Hematopoietic multipotent progenitor cell treated with erythropoietin and hydrocortisone succinate and interleukin-3 and kit ligand, for 15 days (in vitro differentiated cells): ENCODE data around the gene SLC22A23.
A peak's percentile ranks its signal among the peaks of the same experiment; 100 is the strongest.
"Not testable (repeated sequence)": the region's sequence is repeated elsewhere in the genome, so short reads cannot be mapped to it uniquely, and the experiment has no call there.

Experiments
- DNase-seq: peaks from one replicate; pipeline ENCODE4 v3.0.0-alpha.2; 2015; ENCODE audit warnings: low spot score

SLC22A23 gene

DNA sequence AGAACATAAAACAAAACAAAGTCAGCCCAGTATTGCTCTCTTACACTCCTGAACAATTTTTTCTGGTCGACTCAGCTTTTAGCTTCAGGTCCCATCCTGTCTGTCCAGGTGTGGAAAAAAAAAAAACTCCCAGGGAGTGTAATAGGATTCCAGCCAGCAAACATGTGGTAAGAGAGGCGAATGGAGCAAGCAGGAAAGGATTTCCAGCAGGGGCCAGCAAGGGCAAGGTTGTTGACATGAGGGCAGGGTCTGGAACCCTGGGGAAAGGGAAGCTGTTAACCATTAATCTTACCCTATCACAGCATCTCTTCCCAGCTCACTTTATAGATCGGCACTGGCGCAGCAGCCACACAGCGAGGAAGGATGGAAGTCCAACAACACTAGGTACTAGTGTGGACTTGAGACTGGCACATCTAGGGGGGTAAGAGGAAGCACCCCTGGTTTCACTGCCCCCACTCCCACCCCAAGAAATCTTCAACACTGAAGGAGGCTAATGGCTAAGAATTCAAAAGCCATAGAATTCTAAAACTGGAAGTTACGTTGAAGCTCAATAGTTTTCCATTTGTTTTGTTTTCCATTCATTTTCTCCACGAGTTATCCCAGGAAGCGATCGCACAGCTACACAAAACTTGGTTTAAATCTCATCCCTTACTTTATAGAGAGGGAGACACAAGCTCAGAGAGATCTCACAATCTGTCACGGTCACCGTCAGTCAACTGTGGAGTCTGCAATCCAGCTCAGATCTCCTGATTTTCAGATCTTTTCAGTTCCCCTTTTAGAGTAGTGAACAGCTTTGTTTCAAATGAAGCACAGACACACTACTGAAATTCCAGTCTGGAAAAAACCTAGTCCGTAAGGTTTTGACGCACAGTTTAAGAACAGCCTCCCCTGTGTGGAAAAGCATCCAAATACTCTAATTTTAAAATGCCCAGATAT lies 53.3 kb downstream of the SLC22A23 start:
- no peak for DNase-seq

DNA sequence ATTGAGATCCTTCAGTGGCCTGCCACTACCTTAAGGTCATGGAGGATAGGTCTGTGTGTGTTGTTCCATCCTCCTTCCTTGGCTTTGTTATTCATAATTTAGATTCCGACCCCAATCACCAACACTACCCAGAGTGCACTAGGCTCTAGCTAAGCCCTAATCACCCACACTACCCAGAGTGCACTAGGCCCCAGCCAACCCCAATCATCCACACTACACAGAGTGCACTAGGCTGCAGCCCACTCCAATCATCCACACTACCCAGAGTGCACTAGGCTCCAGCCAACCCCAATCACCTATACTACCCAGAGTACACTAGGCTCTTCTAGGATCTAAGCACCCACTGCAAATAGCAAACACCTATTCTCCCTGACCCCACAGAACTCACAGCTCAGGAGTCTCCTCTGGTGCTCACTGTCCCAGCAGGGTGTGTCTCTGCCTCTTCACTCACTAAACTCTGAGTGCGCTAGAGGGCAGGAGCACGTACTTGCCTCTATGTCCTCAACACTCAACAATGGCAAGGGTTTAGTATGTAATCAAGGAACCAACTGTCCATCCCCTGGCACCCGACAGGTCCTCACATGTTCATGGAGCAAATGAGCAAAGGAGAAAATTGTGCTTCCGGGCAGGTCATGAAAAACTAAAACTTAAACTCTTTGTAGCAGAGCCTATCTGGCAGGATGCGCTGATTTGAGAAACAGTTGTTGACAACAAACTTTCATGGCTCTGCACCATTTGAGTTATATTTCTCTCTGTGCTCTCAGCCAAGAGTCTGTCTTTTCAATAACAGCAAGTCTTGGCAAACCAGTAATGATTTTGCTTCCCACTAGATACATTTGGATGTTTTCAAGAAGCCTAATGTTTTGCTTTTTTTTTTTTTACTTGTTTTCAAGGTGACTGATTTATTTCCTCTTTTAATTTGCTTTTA lies 54.3 kb downstream of the SLC22A23 start:
- no peak for DNase-seq

DNA sequence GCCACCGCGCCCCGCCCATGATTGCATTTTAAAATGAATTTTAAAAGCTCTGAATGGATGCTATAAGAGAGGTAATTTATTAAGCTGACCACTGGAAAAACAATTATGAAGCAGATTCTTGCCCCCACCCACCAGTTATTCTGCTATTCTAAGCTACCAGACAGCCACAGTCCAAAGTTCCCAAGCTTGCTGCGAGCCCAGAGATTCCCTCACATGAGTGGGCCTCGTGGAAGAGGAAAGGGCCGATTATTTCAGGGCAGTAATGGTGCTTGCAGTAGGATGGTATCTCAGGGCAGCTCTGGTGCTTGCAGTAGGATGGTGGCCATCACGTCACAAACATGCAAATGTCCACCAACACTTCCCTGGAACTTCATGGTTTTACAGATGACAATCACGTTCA lies 56.7 kb downstream of the SLC22A23 start:
- DNase-seq = no peak

DNA sequence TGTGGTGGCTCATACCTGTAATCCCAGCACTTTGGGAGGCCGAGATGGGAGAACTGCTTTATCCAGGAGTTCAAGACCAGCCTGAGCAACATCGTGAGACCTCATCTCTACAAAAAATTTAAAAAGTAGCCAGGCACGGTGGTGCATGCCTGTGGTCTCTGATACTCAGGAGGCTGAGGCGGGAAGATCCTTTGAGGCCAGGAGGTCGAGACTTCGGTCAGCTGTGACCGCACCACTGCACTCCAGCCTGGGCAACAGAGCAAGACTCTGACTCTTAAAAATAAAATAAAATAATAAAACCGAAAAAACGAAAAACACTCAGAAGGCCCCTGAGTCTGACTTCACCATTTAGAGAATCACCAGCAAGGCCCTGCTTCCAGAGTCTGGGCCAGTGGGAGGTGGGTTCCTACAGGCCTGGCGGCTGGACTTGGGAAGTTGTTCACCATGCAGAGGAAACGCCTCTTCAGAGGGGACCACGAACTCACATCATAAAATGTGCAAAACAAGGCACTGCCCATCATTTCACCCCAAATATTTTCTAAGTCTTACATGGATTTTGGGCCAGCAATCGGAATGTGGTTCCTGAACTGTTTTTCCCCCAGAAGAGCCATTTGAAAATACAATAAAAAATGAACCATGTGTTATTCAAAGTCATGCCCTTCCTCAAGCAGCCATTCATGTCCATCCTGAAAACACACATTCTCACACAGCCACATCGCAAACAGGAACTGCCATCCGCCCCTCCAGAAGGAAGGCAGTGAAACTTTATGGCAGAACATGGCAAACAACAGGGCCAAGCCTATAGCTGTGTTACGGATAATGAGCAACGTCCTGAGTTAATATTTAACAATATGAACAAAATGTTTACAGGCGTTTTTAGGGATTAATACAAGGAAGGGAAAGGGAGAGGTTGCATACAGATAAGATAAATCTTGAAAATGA lies 57.8 kb downstream of the SLC22A23 start:
- no peak for DNase-seq

DNA sequence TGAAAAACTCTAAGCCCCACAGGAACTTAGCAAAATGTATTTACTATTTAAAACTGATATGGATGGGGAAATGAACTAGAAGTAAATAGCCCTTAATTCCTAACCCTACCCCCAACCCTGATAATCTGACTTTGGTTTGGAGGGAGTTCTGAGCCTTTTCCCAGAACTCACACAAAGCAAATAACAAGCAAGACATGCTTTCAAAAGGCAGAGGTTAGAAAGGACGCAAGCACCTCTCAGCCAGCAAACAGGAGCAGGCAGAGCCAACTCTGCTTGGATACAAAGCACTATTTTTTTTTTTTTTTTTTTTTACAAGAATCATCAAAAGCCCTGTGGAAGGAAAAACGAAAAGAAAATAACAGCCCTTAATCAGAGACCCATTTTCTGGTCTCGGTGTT lies 58.7 kb downstream of the SLC22A23 start:
- no peak for DNase-seq

DNA sequence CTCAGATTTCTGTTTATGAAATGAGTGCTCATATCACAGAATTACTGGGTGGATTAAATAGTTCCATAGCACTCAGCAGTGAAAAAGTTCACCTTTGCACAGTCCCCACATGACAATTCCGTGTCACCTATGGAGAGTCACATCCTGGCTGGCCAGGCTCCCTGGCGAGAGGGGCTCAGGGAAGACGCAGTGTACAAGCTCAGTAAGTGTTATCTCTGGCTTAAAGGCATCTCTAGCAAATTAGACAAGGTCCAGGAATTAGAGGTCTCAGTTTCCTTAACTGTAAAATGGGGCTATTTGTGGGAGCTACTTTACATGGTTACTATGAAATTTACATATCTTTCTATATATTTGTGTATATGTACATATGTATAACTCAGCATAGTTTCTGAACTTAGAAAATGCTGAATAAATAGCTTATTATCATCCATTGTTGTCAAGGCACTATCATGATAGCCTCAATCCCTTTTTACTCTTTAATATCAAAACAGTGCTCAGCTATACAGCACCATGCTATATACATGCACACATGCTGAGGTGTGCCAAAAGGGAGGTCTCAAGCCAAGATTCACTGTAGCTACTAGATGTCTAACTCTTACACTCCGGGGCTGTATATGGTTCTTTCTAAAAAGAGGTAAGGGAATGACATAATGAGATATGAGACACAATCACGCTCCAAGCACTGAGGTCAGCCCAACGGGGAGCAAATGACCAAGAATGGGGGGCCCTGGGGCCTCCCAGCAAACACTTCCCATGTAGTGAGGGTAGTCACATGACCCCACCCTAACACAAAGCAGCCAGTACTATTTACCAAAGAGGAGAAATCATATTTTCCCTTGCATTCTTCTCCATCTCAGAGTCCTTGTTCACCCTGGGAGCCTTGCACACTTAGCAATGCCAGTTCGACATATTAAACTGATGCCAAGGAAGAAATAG lies 59.4 kb downstream of the SLC22A23 start:
- no peak for DNase-seq

DNA sequence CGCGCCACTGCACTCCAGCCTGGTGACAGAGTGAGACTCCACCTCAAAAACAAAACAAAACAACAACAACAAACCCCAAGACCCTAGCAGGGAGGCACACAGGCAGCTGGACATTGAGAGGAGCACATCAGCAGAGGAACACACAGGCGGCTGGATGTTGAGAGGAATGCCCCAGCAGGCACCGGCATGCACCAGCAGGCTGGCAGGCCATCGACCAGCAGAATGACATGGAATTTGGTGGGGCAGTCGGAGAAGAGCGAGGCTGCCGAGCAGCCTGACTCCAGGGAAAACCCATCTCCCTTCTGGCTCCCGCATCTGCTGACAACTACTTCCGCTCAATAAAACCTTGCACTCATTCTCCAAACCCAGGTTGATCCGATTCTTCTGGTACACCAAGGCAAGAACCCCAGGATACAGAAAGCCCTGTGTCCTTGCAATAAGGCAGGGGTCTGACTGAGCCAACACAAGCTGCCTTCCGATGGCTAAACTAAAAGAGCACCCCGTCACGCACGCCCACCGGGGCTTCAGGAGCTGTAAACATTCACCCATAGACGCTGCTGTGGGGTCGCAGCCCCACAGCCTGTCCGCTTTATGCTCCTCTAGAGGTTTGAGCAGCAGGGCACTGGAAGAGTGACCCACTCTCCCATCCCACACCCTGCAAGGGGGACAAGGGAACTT lies 60.2 kb downstream of the SLC22A23 start:
- DNase-seq = no peak

DNA sequence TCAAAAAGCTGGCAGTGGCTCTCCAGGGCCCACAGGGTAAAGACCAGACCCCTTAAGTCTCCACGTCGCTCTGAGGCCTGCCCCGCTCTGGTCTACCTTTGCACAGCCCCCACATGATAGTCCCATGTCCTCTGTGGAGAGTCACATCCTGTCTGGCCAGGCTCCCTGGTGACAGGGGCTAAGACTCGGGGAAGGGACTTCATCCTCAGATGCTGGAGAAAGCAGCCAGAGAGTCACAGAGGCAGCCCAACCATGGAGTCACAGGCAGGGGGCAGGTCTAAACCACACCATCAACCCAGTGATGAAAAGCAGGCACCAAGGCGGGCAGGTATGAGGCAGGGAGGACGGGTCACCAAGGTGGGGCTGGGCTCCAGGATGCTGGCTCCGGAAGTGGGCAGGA lies 62.2 kb downstream of the SLC22A23 start:
- DNase-seq = no peak

DNA sequence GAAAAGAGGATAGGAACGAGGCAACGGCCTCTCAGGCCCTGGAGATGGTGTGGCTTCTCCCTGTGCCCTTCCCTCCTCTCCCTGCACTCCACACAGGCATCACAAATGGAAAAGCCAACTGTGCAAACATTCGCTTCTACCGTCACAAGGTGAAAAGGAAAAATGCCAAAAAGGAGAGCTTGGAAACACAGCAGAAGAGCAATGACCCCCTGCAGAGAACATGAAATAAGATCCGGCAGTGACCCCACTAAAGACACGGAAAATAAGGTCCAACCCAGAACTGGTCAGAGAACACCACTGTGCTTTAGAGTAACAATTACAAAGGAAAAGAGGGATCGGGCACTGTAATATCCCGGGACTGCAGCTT lies 63.0 kb downstream of the SLC22A23 start:
- DNase-seq = no peak

DNA sequence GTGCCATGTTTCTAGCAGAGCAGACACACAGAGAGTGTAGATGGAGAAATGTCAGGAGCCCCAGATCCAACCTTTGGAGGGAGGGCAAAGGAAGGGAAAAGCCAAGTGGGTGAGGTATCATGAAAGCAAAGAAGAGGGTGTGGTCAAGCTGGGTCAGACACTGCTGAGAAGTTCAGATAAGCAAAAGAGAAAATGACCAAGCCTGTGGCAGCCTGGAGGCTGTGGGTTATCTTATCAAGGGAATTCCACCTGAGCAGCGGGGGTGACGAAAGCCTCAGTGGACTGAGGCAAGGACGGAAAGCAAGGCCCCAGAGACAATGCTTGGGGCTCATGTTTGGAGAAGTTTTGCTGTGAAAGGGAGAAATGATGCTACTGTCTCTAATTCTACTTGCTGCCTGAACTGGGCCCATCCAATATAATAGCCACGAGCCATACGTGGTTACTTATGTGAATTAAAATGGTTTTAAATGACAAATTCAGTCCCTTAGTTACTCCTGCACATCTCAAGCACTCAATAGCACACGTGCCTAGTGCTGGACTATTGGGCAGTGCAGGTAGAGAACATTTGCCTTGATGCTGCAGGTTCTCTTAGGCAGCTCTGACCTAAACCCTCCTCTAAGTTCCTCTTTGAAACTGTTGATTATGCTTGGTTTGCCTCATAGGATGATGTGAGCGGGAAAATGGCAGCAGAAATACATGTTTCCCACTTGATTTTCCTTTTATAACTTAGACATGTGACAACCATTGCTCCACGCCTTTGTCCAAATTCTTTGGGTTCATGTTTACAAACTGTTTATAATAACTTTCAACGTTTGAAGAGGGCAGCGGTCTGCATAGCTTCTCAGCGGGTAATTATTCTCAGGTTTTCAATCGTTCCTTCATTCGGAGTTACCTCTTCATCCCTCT lies 63.7 kb downstream of the SLC22A23 start:
- DNase-seq = peak; percentile 95

DNA sequence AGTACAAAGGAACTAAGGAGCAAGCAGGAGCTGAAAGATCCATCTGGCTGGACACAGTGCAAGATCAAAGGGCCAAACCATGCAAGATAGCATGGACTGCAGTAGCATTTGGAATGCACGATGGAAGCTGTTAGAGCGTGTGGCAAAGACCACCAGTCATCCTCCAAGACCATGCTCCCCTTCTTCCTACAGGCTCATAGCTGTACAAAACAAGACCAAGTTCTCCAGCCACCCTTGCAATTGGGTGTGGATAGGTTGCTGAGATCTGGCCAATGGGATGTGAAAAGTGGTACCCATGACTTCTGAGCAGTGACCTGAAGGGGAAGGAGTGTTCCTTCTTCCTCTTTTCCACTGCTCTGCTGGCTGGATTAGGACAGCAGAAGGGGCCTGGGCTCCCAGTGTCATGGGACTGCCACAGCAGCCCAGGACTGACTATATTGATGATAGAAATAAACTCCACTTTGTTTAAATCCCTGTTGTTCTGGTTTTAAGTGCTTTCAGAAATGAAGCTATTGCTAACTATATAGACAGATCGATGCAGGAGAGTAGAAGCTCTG lies 64.9 kb downstream of the SLC22A23 start:
- DNase-seq = peak; percentile 37

DNA sequence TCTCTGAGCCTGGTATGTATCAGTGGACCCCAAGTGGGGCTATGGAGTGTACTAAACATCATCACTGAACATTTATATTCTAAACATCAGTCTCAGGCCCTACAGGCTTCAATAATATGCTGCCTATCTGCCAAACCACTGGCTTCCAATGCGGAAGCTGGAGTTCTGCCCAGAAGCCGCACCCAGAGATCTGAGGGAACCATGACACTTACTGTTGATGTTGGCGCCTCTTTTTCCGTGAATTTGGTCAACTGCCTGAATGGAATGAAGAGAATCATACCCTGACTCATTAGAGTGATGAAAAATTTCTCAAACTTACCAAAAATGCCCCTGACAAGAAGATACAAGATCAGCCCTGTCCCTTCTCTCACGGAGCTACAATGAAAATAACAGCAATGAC lies 66.2 kb downstream of the SLC22A23 start:
- DNase-seq = peak; percentile 95

DNA sequence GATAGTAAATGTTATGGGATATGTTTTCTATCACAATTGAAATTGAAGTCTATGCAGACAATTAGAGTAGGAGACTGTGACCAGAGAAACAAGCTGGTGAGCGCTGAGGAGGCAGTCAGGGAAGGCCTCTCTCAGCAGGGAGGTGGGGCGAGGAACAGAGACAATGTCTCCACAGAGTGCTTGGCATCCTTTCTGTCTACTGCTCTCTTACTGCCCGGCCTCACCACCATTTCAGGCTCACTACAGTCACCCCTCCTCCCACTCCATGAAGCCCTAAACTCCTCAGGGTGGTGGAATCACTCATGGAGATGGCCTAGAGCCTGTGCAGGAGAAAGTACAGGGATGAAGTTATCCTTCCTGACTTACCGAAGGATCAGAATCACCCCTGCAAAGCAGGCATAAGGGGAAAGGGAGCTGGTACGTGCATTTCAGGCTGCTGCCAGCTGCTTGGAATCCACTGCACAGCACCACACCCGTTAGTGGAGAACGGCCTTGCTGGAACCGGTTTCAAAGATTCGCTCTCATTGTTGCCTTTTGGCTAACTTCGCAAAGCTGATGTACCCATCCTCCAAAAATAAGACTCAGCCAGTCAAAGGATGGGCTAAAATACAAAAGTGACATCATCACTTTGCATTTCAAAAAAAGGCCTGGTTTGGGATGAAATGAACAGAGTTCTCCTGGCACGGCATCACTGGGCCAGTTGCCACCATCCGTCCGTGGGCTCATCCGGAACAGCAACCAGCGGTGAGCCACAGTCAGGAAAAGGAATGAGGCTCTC lies 67.3 kb downstream of the SLC22A23 start:
- no peak for DNase-seq

DNA sequence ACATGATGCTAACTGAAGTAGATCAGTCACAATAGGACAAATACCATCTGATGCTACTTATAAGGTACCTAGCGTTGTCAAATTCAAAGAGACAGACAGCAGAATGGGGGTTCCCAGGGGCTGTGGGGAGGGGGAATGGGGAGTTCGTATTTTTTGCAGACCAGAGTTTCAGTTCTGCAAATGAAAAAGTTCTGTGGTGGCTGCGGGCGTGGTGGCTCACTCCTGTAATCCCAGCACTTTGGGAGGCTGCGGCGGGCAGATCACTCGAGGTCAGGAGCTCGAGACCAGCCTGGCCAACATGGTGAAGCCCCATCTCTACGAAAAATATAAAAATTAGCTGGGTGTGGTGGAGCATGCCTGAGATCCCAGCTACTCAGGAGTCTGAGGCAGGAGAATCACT lies 68.1 kb downstream of the SLC22A23 start:
- DNase-seq = no peak

DNA sequence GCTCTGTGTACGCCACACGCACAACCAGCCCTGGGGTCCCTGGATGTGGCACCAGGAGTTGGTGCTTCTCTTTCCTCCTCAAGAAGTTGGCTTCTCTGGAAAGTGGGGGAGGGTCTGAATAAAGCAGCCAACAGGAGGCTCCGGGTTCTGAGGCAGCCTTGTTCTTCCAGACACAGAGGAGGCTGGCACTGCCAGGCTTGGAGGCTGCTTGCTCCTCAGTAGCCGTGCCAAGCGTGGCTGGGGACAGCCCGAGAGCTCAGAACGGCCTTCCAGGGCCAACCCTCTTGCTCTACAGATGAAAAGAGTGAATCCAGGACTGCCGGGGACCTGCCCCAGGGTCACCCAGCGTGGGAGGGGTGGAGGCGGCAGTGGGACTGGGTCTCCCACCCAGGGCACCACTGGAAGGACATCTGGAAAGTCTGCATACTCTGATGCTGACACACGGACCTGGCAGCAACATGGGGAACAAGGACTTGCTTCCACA lies 70.4 kb downstream of the SLC22A23 start:
- no peak for DNase-seq

DNA sequence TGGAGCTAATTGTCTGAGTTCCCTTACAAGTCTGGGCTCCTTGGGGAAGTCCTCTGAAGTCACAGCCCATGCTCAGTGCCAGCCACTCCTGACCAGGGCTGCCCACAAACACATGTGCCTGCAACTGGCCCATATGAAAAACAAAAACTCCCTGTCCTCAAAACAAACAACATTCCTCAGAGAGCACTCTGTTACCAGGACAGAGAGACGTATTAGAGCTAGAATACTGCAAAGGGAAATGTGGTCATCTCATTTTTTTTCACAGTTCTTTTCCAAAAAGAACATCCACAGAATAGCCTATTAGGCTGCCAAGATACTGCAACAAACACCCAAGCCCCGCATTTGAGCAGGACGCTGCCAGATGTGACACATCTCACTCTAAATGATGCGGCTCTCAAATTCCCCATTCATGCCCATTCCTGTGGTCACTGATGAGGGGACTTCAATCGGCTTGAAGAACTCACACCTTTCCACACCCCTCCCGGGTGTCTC lies 71.1 kb downstream of the SLC22A23 start:
- DNase-seq = no peak

DNA sequence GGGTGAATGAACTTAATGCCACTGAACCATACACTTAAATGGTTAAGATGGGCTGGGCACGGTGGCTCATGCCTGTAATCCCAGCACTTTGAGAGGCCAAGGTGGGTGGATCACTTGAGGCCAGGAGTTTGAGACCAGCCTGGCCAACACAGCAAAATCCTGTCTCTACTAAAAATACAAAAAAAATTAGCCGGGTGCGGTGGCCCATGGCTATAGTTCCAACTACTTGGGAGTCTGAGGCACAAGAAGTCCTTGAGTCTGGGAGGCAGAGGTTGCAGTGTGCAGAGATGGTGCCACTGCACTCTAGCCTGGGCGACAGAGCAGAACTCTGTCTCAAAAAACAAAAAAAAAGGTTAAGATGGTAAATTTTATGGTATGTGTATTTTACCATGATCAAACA lies 71.7 kb downstream of the SLC22A23 start:
- not testable (repeated sequence) for DNase-seq
